ENCODE data around the gene AP1M2. TPM values are rescaled to one million over a fixed set of nuclear protein-coding genes. Genes with fewer than 3 reads are reported as not detected.

AP1M2 gene
- total and polyA plus RNA-seq, 2 donors from 2014 or later: 74.1 to 232 TPM

DNA sequence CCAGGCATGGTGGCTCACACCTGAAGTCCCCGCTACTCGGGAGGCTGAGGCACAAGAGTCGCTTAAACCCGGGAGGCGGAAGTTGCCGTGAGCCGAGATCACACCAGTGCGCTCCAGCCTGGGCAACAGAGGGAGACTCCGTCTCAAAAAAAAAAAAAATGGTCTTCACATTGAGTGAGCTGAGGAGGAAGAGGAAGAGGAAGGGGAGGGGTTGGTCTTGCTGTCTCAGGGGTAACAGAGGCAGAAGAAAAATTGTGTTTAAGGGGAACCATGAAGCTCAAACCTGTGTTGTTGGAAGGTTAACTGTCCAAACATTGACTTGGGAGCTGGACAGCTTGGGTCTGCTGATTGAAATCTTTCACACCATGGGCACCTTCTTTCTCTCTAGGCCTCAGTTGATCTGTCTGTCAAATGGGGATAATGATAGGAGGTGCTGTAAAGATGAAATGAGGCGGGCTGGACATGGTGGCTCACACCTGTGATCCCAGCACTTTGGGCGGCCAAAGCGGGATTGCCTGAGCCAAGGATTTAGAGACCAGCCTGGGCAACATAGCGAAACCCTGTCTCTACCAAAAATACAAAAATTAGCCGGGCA is 28.4 kb upstream of the AP1M2 start:
- Histone ChIP-seq H3K4me1 (ENCODE audit: control insufficient read depth in 2 of 3, insufficient read depth in 2 of 3, low read depth in 1 of 3, low read length in 3 of 3) (peaks cover 0 to 8% (median 0%) of the 10 kb centered on the region in 3 donors), H3K9ac (ENCODE audit: low read length in 3 of 3) (no peak overlapping the region), H3K36me3 (ENCODE audit: control insufficient read depth in 2 of 3, insufficient read depth in 3 of 3, low read length in 3 of 3) (no peaks in the 10 kb centered on the region), H3K4me3 (ENCODE audit: low read length in 3 of 3) (no peak overlapping the region), H3K9me3 (ENCODE audit: control insufficient read depth in 2 of 3, insufficient read depth in 1 of 3, low read length in 3 of 3) (no peaks in the 10 kb centered on the region), H3K27ac (ENCODE audit: low read depth in 2 of 2, low read length in 2 of 2) (no peak overlapping the region), H3K27me3 (ENCODE audit: control insufficient read depth, insufficient read depth, low read length) (no peaks in the 10 kb centered on the region)
- TF ChIP-seq, protein P1, sequence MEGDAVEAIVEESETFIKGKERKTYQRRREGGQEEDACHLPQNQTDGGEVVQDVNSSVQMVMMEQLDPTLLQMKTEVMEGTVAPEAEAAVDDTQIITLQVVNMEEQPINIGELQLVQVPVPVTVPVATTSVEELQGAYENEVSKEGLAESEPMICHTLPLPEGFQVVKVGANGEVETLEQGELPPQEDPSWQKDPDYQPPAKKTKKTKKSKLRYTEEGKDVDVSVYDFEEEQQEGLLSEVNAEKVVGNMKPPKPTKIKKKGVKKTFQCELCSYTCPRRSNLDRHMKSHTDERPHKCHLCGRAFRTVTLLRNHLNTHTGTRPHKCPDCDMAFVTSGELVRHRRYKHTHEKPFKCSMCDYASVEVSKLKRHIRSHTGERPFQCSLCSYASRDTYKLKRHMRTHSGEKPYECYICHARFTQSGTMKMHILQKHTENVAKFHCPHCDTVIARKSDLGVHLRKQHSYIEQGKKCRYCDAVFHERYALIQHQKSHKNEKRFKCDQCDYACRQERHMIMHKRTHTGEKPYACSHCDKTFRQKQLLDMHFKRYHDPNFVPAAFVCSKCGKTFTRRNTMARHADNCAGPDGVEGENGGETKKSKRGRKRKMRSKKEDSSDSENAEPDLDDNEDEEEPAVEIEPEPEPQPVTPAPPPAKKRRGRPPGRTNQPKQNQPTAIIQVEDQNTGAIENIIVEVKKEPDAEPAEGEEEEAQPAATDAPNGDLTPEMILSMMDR (IDR thresholded peaks at IDR 0.05; ENCODE audit: borderline replicate concordance, extremely low read depth, insufficient read depth): no peak
- no peak for DNase-seq
- intact Hi-C loops (cut with DNase I): no loop called here
- no peak for FAIRE-seq

DNA sequence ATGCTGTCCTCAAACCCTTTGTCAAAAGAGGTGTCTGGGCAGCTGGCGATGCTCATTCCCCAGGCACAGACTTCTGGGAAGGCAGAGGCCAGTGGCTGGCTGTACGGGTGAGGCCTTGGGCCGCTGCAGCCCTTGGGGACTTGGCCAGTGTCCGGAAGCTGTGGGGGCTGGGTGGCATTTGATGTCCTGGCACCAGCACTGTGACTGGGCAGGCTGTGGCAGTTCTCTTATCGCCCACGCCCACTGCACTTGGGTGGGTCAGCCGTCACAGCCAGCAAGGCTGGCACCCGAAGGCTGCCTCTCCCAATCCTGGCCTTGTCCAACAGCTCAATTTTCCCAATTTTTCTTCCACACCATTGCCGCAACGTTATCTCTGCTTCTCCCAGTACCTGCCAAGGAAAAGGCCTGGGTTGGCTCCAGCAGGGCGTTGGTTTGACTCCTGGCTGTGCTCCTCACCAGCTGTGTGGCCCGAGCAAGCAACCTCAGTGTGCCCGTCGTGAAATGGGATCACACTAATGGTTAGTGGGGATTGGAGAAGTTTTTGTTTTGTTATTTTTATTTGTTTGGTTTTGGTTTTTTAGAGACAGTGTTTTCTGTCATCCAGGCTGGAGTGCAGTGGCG is 25.5 kb upstream of the AP1M2 start:
- Histone ChIP-seq H3K4me1 (ENCODE audit: control insufficient read depth in 2 of 3, insufficient read depth in 2 of 3, low read depth in 1 of 3, low read length in 3 of 3) (peaks cover 0 to 7% (median 0%) of the 10 kb centered on the region in 3 donors), H3K9me3 (ENCODE audit: control insufficient read depth in 2 of 3, insufficient read depth in 1 of 3, low read length in 3 of 3) (no peaks in the 10 kb centered on the region), H3K36me3 (ENCODE audit: control insufficient read depth in 2 of 3, insufficient read depth in 3 of 3, low read length in 3 of 3) (no peaks in the 10 kb centered on the region), H3K27me3 (ENCODE audit: control insufficient read depth, insufficient read depth, low read length) (no peaks in the 10 kb centered on the region), H3K27ac (ENCODE audit: low read depth in 2 of 2, low read length in 2 of 2) (peak overlapping the region in 1 of 2 donors; percentile 43), H3K9ac (ENCODE audit: low read length in 3 of 3) (no peak overlapping the region), H3K4me3 (ENCODE audit: low read length in 3 of 3) (no peak overlapping the region)
- FAIRE-seq (no peak), DNase-seq (peak in 1 of 5 donors; percentile 80)
- TF ChIP-seq, protein P1 (IDR thresholded peaks at IDR 0.05; ENCODE audit: borderline replicate concordance, extremely low read depth, insufficient read depth): no peak
- intact Hi-C loops (cut with DNase I): no loop called here

DNA sequence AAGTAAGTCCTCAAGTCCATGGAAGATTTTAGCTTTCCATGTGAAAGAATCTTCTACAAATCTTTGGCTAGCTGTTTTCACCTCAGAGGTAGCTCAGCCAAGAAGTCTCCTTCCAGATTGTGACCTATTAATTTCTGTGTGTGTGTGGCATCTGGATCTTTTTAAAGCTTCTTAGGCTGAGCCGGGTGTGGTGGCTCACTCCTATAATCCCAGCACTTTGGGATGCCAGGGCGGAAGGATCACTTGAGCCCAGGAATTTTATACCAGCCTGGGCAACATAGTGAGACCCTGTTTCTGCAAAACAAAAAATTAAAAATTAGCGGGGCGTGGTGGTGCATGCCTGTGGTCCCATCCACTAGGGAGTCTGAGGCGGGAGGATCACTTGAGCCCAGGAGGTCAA is 24.8 kb upstream of the AP1M2 start:
- H3K4me3 ChIP-seq (ENCODE audit: low read length in 3 of 3): no peak overlapping the region
- H3K9ac ChIP-seq (ENCODE audit: low read length in 3 of 3): no peak overlapping the region
- no peaks in the 10 kb centered on the region for H3K9me3 ChIP-seq (ENCODE audit: control insufficient read depth in 2 of 3, insufficient read depth in 1 of 3, low read length in 3 of 3)
- intact Hi-C loops (cut with DNase I): no loop called here
- DNase-seq: no peak
- H3K27me3 ChIP-seq (ENCODE audit: control insufficient read depth, insufficient read depth, low read length): no peaks in the 10 kb centered on the region
- H3K36me3 ChIP-seq (ENCODE audit: control insufficient read depth in 2 of 3, insufficient read depth in 3 of 3, low read length in 3 of 3): no peaks in the 10 kb centered on the region
- H3K4me1 ChIP-seq (ENCODE audit: control insufficient read depth in 2 of 3, insufficient read depth in 2 of 3, low read depth in 1 of 3, low read length in 3 of 3): peaks cover 0 to 4% (median 0%) of the 10 kb centered on the region in 3 donors
- FAIRE-seq: no peak
- TF ChIP-seq, protein P1 (IDR thresholded peaks at IDR 0.05; ENCODE audit: borderline replicate concordance, extremely low read depth, insufficient read depth): no peak
- H3K27ac ChIP-seq (ENCODE audit: low read depth in 2 of 2, low read length in 2 of 2): no peak overlapping the region
